Measurements from ENCODE around the gene SPIRE2. TPM values are rescaled to one million over a fixed set of nuclear protein-coding genes. Genes with fewer than 3 reads are reported as not detected.
A peak's percentile ranks its signal among the peaks of the same experiment; 100 is the strongest.
"Not testable (repeated sequence)": the region's sequence is repeated elsewhere in the genome, so short reads cannot be mapped to it uniquely, and the experiment has no call there.

The SPIRE2 gene
- total and polyA plus RNA-seq, 12 donors = 2.8 to 14.4 (median 5.0) TPM

- Histone ChIP-seq H3K27ac (no peak overlapping the region), H3K4me3 (no peak overlapping the region), H3K9me3 (replicated peaks in 1 of 3) (no peaks in the 10 kb centered on the region), H3K36me3 (replicated peaks in 1 of 2) (no peaks in the 10 kb centered on the region), H3K4me1 (replicated peaks in 1 of 2) (peaks cover 0 to 20% of the 10 kb centered on the region in 2 donors), H3K27me3 (no peaks in the 10 kb centered on the region)
- intact Hi-C loops (cut with DNase I) = no loop called here
- TF ChIP-seq POLR2A (IDR thresholded peaks at IDR 0.05) (no peak), CTCF (IDR thresholded peaks at IDR 0.05) (no peak)
- 92 to 96% (median 94%) methylated on average over 23 of the region's 23 CpGs for WGBS, 4 donors
- DNase-seq = no peak
Observed at GRCh38 chr16:89821438-89822187, 6.7 kb upstream of the SPIRE2 start.

- intact Hi-C loops (cut with DNase I) = no loop called here
- no peaks in the 10 kb centered on the region for H3K27me3 ChIP-seq
- DNase-seq = no peak
- TF ChIP-seq POLR2A (IDR thresholded peaks at IDR 0.05) (no peak), CTCF (IDR thresholded peaks at IDR 0.05) (no peak)
- H3K27ac ChIP-seq = no peak overlapping the region
- H3K9me3 ChIP-seq (replicated peaks in 1 of 3) = no peaks in the 10 kb centered on the region
- no peaks in the 10 kb centered on the region for H3K36me3 ChIP-seq (replicated peaks in 1 of 2)
- 78 to 86% (median 85%) methylated on average over 16 to 19 of the region's 19 CpGs for WGBS, 4 donors
- no peak overlapping the region for H3K4me3 ChIP-seq
- peaks cover 1 to 17% of the 10 kb centered on the region in 2 donors for H3K4me1 ChIP-seq (replicated peaks in 1 of 2)
Observed at GRCh38 chr16:89822188-89823086, 5.8 kb upstream of the SPIRE2 start.

- H3K27me3 ChIP-seq = no peaks in the 10 kb centered on the region
- no peaks in the 10 kb centered on the region for H3K36me3 ChIP-seq (replicated peaks in 1 of 2)
- no peak overlapping the region for H3K4me3 ChIP-seq
- no peak for TF ChIP-seq POLR2A (IDR thresholded peaks at IDR 0.05)
- WGBS, 4 donors = 39 to 53% (median 47%) methylated on average over 6 to 8 of the region's 8 CpGs
- peak overlapping the region in 1 of 5 donors; percentile 7 for H3K27ac ChIP-seq
- DNase-seq = peak in 1 of 7 donors; percentile 22
- peaks cover 6 to 18% of the 10 kb centered on the region in 2 donors for H3K4me1 ChIP-seq (replicated peaks in 1 of 2)
- H3K9me3 ChIP-seq (replicated peaks in 1 of 3) = no peaks in the 10 kb centered on the region
- intact Hi-C loops (cut with DNase I) = no loop called here
Observed at GRCh38 chr16:89823087-89823823, 5.0 kb upstream of the SPIRE2 start.

- peak overlapping the region in 1 of 5 donors; percentile 7 for H3K27ac ChIP-seq
- H3K4me3 ChIP-seq; H3K9me3 ChIP-seq (replicated peaks in 1 of 3); H3K27me3 ChIP-seq; DNase-seq; H3K36me3 ChIP-seq (replicated peaks in 1 of 2); intact Hi-C loops (cut with DNase I): not testable (repeated sequence)
- peaks cover 6 to 20% of the 10 kb centered on the region in 2 donors for H3K4me1 ChIP-seq (replicated peaks in 1 of 2)
- 58 to 64% (median 61%) methylated on average over 5 of the region's 5 CpGs for WGBS, 4 donors
Observed at GRCh38 chr16:89823824-89824148, 4.5 kb upstream of the SPIRE2 start.
